Fibroblast of villous mesenchyme (primary cell): Measurements from ENCODE around the gene GAS2L2. TPM values are rescaled to one million over a fixed set of nuclear protein-coding genes. Genes with fewer than 3 reads are reported as not detected.
A peak's percentile ranks its signal among the peaks of the same experiment; 100 is the strongest.

ENCODE experiments used
- DNase-seq: peaks from one replicate; pipeline ENCODE4 v3.0.0-alpha.2; 2010; ENCODE audit warnings: low read depth
- H3K4me3 ChIP-seq: 2 replicates; pipeline ENCODE4 v1.5.1; 2011; ENCODE audit warnings: low read depth, mild to moderate bottlenecking, low read length
- CTCF ChIP-seq: IDR thresholded peaks from 2 replicates; pipeline ENCODE4 v1.5.1; 2012; ENCODE audit warnings: low read depth, mild to moderate bottlenecking, low read length; ENCODE audit not compliant: insufficient read depth
- total RNA-seq: library from RNA; depleted of rRNA; stranded (reverse); fragments of >200 nt; gene quantifications from 2 replicates; pipeline ENCODE4 v1.2.3, GENCODE V29; 2012

GAS2L2 gene
- total RNA-seq, 1 donor = not detected

GRCh38 chr17:35795007-35795870 is 42.2 kb upstream of the GAS2L2 start, which contains the start of gene MMP28:
Gene MMP28, minus strand, starts transcription at chr17:35795641. Its CDS starts 264 bp downstream, at chr17:35795377.
- H3K4me3 ChIP-seq = peak within 1 kb of the TSS; percentile 68
- DNase-seq = peak; percentile 42
- no peak for TF ChIP-seq CTCF

GRCh38 chr17:35793257-35793656 is 40.2 kb upstream of the GAS2L2 start:
- no peak overlapping the region for H3K4me3 ChIP-seq
- no peak for DNase-seq
- TF ChIP-seq CTCF = no peak

DNA sequence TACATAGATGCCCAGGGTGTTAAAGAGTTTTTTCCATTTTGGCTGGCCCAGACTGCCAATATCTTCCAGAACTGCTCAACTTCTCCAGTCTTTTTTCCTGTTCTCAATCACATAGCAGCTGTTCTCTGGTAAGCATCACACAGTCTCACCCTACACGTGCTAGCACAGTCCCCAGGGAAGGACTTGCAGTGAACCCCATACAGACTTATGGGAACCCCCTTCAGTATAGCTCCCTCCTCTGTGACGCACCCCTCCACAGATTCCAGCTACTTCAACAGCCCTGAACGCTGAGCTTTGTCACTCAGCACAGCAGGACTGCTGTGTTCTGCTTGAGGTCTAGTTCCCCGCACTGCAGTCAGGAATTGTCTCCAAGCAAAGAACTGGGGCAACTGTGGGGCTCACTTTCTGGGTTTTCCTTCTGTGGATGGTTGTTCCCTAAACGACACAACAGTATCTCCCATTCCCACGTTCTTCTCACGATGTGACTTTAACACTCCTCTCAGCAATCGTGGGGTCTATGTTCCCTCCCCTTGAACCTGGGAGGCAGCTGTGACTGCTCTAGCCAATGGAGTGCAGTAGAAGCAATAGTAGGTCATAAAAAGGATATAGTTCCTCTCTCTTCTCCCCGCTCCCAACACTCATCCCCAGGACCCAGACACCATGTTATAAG is 38.8 kb upstream of the GAS2L2 start:
- no peak for DNase-seq
- no peak overlapping the region for H3K4me3 ChIP-seq
- no peak for TF ChIP-seq CTCF

DNA sequence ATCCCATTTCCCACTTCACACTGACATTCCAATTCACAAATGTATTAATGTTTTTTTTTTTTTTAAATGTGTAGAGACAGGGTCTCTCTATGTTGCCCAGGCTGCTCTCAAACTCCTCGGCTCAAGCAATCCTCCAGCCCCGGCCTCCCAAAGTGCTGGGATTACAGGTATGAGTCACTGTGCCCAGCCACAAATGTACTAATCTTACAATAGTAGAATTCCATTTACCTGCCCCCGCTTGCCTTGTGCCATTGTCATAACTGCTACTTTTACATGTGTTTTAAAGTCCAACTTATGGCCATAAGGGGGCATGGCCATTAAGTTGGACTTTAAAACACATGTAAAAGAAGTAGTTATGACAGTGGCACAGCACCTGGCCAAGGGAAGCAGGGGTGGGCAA is 37.8 kb upstream of the GAS2L2 start:
- TF ChIP-seq CTCF = no peak
- DNase-seq = no peak
- H3K4me3 ChIP-seq = no peak overlapping the region

GRCh38 chr17:35788477-35789368 is 35.7 kb upstream of the GAS2L2 start:
- peak; percentile 96 for DNase-seq
- TF ChIP-seq CTCF = no peak
- H3K4me3 ChIP-seq = no peak overlapping the region

GRCh38 chr17:35786941-35787432 is 33.9 kb upstream of the GAS2L2 start:
- peak; percentile 98 for DNase-seq
- no peak overlapping the region for H3K4me3 ChIP-seq
- TF ChIP-seq CTCF = no peak
